ENCODE results near the gene CCND3.

DNA sequence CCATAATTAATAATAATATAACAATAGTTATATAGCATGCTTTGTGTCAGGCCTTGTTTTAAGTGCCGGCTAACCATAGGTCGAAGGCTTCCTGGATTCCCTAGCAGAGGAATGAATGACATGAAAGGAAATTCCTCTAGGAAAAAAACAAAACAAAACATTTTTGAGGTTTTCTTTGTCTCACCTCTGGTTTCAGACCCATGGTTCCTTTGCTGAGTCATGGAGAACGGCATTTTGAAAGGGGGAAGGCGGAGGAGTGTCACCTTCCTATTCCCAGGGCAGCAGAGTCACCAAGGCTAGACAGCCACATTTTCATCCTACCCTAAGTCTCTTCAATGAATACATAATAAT lies 25.3 kb upstream of the CCND3 start:
- TF ChIP-seq TGIF2 (CRISPR knock-in tag; IDR thresholded peaks at IDR 0.05) (no peak), MTA3 (CRISPR knock-in tag; IDR thresholded peaks at IDR 0.05) (no peak), ZMYM4 (CRISPR knock-in tag; IDR thresholded peaks at IDR 0.05) (no peak), MYC (CRISPR knock-in tag; IDR thresholded peaks at IDR 0.05; ENCODE audit: borderline replicate concordance) (no peak), NR2F6 (IDR thresholded peaks at IDR 0.05) (no peak), NR2F6 (CRISPR knock-in tag; IDR thresholded peaks at IDR 0.05) (no peak), ZNF253 (CRISPR knock-in tag; IDR thresholded peaks at IDR 0.05; ENCODE audit: borderline replicate concordance) (no peak)
